GM23338 (cell line): ENCODE results near the gene FAM217B. TPM values are rescaled to one million over a fixed set of nuclear protein-coding genes. Genes with fewer than 3 reads are reported as not detected.

Experiments used
- ATAC-seq: fragments of 200-7000 bp; cut with Tn5 transposase; 3 replicates; pipeline ENCODE4 v1.9.1; 2020
- DNase-seq: peaks from one replicate; pipeline ENCODE4 v3.0.0-alpha.2; 2015; ENCODE audit warnings: low spot score
- H2AFZ ChIP-seq: fragments of 200-600 bp; sonication (generic); 2 replicates; pipeline ENCODE4 v1.8.0; 2016; ENCODE audit warnings: antibody characterized with exemption, mild to moderate bottlenecking, moderate library complexity
- H3F3A ChIP-seq: fragments of 200-600 bp; sonication (generic); replicated peaks from 2 replicates; pipeline ENCODE4 v1.8.0; 2017; ENCODE audit warnings: antibody characterized with exemption, mixed run types, low read depth
- H3K27ac ChIP-seq: fragments of 200-600 bp; sonication (generic); 2 replicates; pipeline ENCODE4 v1.6.1; 2016; ENCODE audit warnings: low read depth
- H3K27me3 ChIP-seq: fragments of 200-600 bp; sonication (generic); 2 replicates; pipeline ENCODE4 v1.8.0; 2016; ENCODE audit warnings: mild to moderate bottlenecking, mixed run types, moderate library complexity; ENCODE audit not compliant: insufficient read depth
- H3K36me3 ChIP-seq: fragments of 200-600 bp; sonication (generic); 2 replicates; pipeline ENCODE4 v1.8.0; 2016; ENCODE audit warnings: mild to moderate bottlenecking; ENCODE audit not compliant: insufficient read depth
- H3K4me1 ChIP-seq: fragments of 200-600 bp; sonication (generic); 2 replicates; pipeline ENCODE4 v1.8.0; 2016; ENCODE audit warnings: mild to moderate bottlenecking, moderate library complexity; ENCODE audit not compliant: insufficient read depth
- H3K4me2 ChIP-seq: fragments of 200-600 bp; sonication (generic); 2 replicates; pipeline ENCODE4 v1.7.1; 2017; ENCODE audit warnings: mixed run types
- H3K4me3 ChIP-seq: fragments of 200-600 bp; sonication (generic); 2 replicates; pipeline ENCODE4 v1.6.1; 2016; ENCODE audit warnings: mixed run types
- H3K79me2 ChIP-seq: fragments of 200-600 bp; sonication (generic); replicated peaks from 2 replicates; pipeline ENCODE4 v1.8.0; 2017; ENCODE audit warnings: mild to moderate bottlenecking; ENCODE audit not compliant: insufficient read depth
- H3K9me2 ChIP-seq: fragments of 200-600 bp; sonication (generic); 2 replicates; pipeline ENCODE4 v1.8.0; 2017; ENCODE audit not compliant: insufficient read depth
- H4K20me1 ChIP-seq: fragments of 200-600 bp; sonication (generic); replicated peaks from 2 replicates; pipeline ENCODE4 v1.8.0; 2017; ENCODE audit warnings: mild to moderate bottlenecking; ENCODE audit not compliant: insufficient read depth
- H3K27ac Mint-ChIP-seq: 2 replicates; pipeline ENCODE4 v1.8.0; 2020; ENCODE audit warnings: inconsistent platforms, mild to moderate bottlenecking, moderate library complexity, mixed read lengths
- H3K27me3 Mint-ChIP-seq: 3 replicates; pipeline ENCODE4 v1.8.0; 2022; ENCODE audit warnings: low read depth, mild to moderate bottlenecking, moderate library complexity, mixed read lengths, inconsistent platforms; ENCODE audit not compliant: insufficient read depth, poor library complexity
- H3K36me3 Mint-ChIP-seq: 3 replicates; pipeline ENCODE4 v1.8.0; 2021; ENCODE audit warnings: low read depth, mild to moderate bottlenecking, inconsistent platforms, moderate library complexity, mixed read lengths
- H3K4me1 Mint-ChIP-seq: 3 replicates; pipeline ENCODE4 v1.8.0; 2020; ENCODE audit warnings: mild to moderate bottlenecking, inconsistent platforms, mixed read lengths
- H3K4me3 Mint-ChIP-seq: 3 replicates; pipeline ENCODE4 v1.8.0; 2021; ENCODE audit warnings: moderate library complexity, mild to moderate bottlenecking, inconsistent platforms, mixed read lengths
- H3K9me3 Mint-ChIP-seq: 3 replicates; pipeline ENCODE4 v1.8.0; 2020; ENCODE audit warnings: moderate library complexity, mild to moderate bottlenecking, inconsistent platforms, mixed read lengths
- CREB1 ChIP-seq: fragments of 250-450 bp; sonication (Bioruptor Pico); IDR thresholded peaks from 2 replicates; pipeline ENCODE4 v1.5.0; 2020; ENCODE audit warnings: low read depth, mild to moderate bottlenecking, moderate library complexity
- EZH2 ChIP-seq: fragments of 200-600 bp; sonication (generic); IDR thresholded peaks from one replicate; pipeline ENCODE4 v1.8.0; 2017; ENCODE audit warnings: antibody characterized with exemption, mild to moderate bottlenecking, low read depth; ENCODE audit not compliant: unreplicated experiment
- EZH2phosphoT487 ChIP-seq: fragments of 200-600 bp; sonication (generic); IDR thresholded peaks from one replicate; pipeline ENCODE4 v1.8.1; 2018; ENCODE audit warnings: antibody characterized with exemption; ENCODE audit not compliant: unreplicated experiment
- JUNB ChIP-seq: IDR thresholded peaks from one replicate; pipeline ENCODE4 v1.6.1; 2016; ENCODE audit warnings: antibody characterized with exemption; ENCODE audit not compliant: unreplicated experiment
- NANOG ChIP-seq: IDR thresholded peaks from 2 replicates; pipeline ENCODE4 v1.6.1; 2016; ENCODE audit warnings: antibody characterized with exemption, borderline replicate concordance
- POLR2AphosphoS5 ChIP-seq: IDR thresholded peaks from 2 replicates; pipeline ENCODE4 v1.6.1; 2016; ENCODE audit warnings: antibody characterized with exemption, low read depth
- STAT1 ChIP-seq: IDR thresholded peaks from one replicate; pipeline ENCODE4 v1.6.1; 2016; ENCODE audit warnings: antibody characterized with exemption; ENCODE audit not compliant: unreplicated experiment
- ZNF114 ChIP-seq: fragments of 250-450 bp; sonication (Bioruptor Pico); IDR thresholded peaks from 2 replicates; pipeline ENCODE4 v1.5.0; 2020; ENCODE audit warnings: mild to moderate bottlenecking, moderate library complexity
- ZNF331 ChIP-seq: fragments of 250-450 bp; sonication (Bioruptor Pico); IDR thresholded peaks from 2 replicates; pipeline ENCODE4 v1.5.0; 2020; ENCODE audit warnings: low read depth, mild to moderate bottlenecking, moderate library complexity
- polyA plus RNA-seq: library from polyadenylated mRNA; unstranded; fragments of >200 nt; fragmentation: Nextera tagmentation; extraction: Ambion mirVana; gene quantifications from 2 replicates; pipeline ENCODE4 v1.2.1, GENCODE V29; 2016
- total RNA-seq: library from RNA; depleted of rRNA; stranded (reverse); fragments of >200 nt; shearing (Covaris generic); gene quantifications from 2 replicates; pipeline ENCODE4 v1.2.3, GENCODE V29; 2014
- TF ChIP-seq, protein P1 (sequence below): fragments of 250-450 bp; sonication (Bioruptor Pico); IDR thresholded peaks from 2 replicates; pipeline ENCODE4 v1.5.0; 2020; ENCODE audit warnings: mild to moderate bottlenecking, moderate library complexity
- TF ChIP-seq, protein P2 (sequence below): IDR thresholded peaks from one replicate; pipeline ENCODE4 v1.6.1; 2018; ENCODE audit warnings: antibody characterized with exemption; ENCODE audit not compliant: unreplicated experiment
- TF ChIP-seq, protein P3 (sequence below): IDR thresholded peaks from 2 replicates; pipeline ENCODE4 v1.6.1; 2016; ENCODE audit warnings: antibody characterized with exemption
- TF ChIP-seq, protein P4 (sequence below), 2 experiments: fragments of 200-600 bp in 1 of 2; sonication (generic) in 1 of 2; conservative IDR thresholded peaks; 2 replicates each; pipeline versions ENCODE4 v1.5.1 to v1.6.1; 2016 to 2017; ENCODE audit warnings: antibody characterized with exemption in 2 of 2, low read depth in 2 of 2, mild to moderate bottlenecking in 2 of 2, moderate library complexity in 1 of 2

FAM217B gene
- total and polyA plus RNA-seq, 2 experiments from 2014 or later: 13.2 to 25.9 TPM

DNA sequence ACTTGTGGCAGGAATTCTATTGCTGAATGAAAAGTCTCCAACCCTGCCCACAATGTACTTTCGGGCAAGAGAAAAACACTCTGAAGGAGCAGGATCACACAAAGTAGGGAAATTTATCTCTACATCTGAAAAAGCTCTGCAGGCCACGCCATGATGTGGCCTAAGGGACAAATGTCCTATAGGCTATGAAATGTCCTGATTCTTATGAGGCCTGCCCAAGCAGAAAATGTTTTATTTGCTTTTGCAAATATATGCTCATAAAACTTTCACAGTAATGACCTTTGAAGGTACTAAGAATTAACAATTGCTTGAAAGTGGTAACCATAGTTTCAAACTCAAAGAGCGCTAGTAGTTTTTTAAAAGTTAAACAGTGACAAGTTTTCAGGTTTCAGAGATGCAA lies 37.7 kb upstream of the FAM217B start:
- peaks cover 3% of the 10 kb centered on the region; the same call in 2 of the 3 replicates for H3K4me1 Mint-ChIP-seq
- H3K27me3 Mint-ChIP-seq: peaks cover 3% of the 10 kb centered on the region
- DNase-seq: no peak
- Histone ChIP-seq H3K36me3 (no peaks in the 10 kb centered on the region), H3K4me1 (no peaks in the 10 kb centered on the region), H3K4me2 (no peak overlapping the region), H2AFZ (no peak overlapping the region), H3K27me3 (0 out of 2 replicates have a peak, but pooled peaks cover 3% of the 10 kb centered on the region), H3F3A (no peaks in the 10 kb centered on the region), H3K4me3 (no peak overlapping the region), H4K20me1 (no peaks in the 10 kb centered on the region), H3K79me2 (no peaks in the 10 kb centered on the region), H3K27ac (no peak overlapping the region), H3K9me2 (no peaks in the 10 kb centered on the region)
- H3K36me3 Mint-ChIP-seq: no peaks in the 10 kb centered on the region
- TF ChIP-seq STAT1: no peak
- TF ChIP-seq, protein P1, sequence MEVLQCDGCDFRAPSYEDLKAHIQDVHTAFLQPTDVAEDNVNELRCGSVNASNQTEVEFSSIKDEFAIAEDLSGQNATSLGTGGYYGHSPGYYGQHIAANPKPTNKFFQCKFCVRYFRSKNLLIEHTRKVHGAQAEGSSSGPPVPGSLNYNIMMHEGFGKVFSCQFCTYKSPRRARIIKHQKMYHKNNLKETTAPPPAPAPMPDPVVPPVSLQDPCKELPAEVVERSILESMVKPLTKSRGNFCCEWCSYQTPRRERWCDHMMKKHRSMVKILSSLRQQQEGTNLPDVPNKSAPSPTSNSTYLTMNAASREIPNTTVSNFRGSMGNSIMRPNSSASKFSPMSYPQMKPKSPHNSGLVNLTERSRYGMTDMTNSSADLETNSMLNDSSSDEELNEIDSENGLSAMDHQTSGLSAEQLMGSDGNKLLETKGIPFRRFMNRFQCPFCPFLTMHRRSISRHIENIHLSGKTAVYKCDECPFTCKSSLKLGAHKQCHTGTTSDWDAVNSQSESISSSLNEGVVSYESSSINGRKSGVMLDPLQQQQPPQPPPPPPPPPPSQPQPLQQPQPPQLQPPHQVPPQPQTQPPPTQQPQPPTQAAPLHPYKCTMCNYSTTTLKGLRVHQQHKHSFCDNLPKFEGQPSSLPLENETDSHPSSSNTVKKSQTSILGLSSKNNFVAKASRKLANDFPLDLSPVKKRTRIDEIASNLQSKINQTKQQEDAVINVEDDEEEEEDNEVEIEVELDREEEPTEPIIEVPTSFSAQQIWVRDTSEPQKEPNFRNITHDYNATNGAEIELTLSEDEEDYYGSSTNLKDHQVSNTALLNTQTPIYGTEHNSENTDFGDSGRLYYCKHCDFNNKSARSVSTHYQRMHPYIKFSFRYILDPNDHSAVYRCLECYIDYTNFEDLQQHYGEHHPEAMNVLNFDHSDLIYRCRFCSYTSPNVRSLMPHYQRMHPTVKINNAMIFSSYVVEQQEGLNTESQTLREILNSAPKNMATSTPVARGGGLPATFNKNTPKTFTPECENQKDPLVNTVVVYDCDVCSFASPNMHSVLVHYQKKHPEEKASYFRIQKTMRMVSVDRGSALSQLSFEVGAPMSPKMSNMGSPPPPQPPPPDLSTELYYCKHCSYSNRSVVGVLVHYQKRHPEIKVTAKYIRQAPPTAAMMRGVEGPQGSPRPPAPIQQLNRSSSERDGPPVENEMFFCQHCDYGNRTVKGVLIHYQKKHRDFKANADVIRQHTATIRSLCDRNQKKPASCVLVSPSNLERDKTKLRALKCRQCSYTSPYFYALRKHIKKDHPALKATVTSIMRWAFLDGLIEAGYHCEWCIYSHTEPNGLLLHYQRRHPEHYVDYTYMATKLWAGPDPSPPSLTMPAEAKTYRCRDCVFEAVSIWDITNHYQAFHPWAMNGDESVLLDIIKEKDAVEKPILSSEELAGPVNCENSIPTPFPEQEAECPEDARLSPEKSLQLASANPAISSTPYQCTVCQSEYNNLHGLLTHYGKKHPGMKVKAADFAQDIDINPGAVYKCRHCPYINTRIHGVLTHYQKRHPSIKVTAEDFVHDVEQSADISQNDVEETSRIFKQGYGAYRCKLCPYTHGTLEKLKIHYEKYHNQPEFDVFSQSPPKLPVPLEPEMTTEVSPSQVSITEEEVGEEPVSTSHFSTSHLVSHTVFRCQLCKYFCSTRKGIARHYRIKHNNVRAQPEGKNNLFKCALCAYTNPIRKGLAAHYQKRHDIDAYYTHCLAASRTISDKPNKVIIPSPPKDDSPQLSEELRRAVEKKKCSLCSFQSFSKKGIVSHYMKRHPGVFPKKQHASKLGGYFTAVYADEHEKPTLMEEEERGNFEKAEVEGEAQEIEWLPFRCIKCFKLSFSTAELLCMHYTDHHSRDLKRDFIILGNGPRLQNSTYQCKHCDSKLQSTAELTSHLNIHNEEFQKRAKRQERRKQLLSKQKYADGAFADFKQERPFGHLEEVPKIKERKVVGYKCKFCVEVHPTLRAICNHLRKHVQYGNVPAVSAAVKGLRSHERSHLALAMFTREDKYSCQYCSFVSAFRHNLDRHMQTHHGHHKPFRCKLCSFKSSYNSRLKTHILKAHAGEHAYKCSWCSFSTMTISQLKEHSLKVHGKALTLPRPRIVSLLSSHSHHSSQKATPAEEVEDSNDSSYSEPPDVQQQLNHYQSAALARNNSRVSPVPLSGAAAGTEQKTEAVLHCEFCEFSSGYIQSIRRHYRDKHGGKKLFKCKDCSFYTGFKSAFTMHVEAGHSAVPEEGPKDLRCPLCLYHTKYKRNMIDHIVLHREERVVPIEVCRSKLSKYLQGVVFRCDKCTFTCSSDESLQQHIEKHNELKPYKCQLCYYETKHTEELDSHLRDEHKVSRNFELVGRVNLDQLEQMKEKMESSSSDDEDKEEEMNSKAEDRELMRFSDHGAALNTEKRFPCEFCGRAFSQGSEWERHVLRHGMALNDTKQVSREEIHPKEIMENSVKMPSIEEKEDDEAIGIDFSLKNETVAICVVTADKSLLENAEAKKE (CRISPR knock-in tag): no peak
- no peak for TF ChIP-seq ZNF331 (CRISPR knock-in tag)
- no peak for TF ChIP-seq ZNF114 (CRISPR knock-in tag)
- TF ChIP-seq, protein P2, sequence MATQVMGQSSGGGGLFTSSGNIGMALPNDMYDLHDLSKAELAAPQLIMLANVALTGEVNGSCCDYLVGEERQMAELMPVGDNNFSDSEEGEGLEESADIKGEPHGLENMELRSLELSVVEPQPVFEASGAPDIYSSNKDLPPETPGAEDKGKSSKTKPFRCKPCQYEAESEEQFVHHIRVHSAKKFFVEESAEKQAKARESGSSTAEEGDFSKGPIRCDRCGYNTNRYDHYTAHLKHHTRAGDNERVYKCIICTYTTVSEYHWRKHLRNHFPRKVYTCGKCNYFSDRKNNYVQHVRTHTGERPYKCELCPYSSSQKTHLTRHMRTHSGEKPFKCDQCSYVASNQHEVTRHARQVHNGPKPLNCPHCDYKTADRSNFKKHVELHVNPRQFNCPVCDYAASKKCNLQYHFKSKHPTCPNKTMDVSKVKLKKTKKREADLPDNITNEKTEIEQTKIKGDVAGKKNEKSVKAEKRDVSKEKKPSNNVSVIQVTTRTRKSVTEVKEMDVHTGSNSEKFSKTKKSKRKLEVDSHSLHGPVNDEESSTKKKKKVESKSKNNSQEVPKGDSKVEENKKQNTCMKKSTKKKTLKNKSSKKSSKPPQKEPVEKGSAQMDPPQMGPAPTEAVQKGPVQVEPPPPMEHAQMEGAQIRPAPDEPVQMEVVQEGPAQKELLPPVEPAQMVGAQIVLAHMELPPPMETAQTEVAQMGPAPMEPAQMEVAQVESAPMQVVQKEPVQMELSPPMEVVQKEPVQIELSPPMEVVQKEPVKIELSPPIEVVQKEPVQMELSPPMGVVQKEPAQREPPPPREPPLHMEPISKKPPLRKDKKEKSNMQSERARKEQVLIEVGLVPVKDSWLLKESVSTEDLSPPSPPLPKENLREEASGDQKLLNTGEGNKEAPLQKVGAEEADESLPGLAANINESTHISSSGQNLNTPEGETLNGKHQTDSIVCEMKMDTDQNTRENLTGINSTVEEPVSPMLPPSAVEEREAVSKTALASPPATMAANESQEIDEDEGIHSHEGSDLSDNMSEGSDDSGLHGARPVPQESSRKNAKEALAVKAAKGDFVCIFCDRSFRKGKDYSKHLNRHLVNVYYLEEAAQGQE: no peak
- TF ChIP-seq, protein P3, sequence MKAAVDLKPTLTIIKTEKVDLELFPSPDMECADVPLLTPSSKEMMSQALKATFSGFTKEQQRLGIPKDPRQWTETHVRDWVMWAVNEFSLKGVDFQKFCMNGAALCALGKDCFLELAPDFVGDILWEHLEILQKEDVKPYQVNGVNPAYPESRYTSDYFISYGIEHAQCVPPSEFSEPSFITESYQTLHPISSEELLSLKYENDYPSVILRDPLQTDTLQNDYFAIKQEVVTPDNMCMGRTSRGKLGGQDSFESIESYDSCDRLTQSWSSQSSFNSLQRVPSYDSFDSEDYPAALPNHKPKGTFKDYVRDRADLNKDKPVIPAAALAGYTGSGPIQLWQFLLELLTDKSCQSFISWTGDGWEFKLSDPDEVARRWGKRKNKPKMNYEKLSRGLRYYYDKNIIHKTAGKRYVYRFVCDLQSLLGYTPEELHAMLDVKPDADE: no peak
- TF ChIP-seq EZH2: no peak
- no peak for TF ChIP-seq POLR2AphosphoS5
- no peak for TF ChIP-seq JUNB
- TF ChIP-seq, protein P4, sequence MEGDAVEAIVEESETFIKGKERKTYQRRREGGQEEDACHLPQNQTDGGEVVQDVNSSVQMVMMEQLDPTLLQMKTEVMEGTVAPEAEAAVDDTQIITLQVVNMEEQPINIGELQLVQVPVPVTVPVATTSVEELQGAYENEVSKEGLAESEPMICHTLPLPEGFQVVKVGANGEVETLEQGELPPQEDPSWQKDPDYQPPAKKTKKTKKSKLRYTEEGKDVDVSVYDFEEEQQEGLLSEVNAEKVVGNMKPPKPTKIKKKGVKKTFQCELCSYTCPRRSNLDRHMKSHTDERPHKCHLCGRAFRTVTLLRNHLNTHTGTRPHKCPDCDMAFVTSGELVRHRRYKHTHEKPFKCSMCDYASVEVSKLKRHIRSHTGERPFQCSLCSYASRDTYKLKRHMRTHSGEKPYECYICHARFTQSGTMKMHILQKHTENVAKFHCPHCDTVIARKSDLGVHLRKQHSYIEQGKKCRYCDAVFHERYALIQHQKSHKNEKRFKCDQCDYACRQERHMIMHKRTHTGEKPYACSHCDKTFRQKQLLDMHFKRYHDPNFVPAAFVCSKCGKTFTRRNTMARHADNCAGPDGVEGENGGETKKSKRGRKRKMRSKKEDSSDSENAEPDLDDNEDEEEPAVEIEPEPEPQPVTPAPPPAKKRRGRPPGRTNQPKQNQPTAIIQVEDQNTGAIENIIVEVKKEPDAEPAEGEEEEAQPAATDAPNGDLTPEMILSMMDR (conservative IDR thresholded peaks at IDR 0.05; ENCODE audit: low read depth in 2 of 2): no peak
- TF ChIP-seq CREB1 (CRISPR knock-in tag): no peak
- no peak for TF ChIP-seq NANOG
- TF ChIP-seq EZH2phosphoT487: no peak
- no peak for ATAC-seq
- H3K27ac Mint-ChIP-seq: no peak overlapping the region
- H3K9me3 Mint-ChIP-seq: no peaks in the 10 kb centered on the region
- no peak overlapping the region for H3K4me3 Mint-ChIP-seq
